Measurements from ENCODE around the gene OR5AU1.
A peak's percentile ranks its signal among the peaks of the same experiment; 100 is the strongest.

Gene OR5AU1

GRCh38 chr14:21108791-21109190 is 47.1 kb downstream of the OR5AU1 start:
- H3K79me2 ChIP-seq, result no peaks in the 10 kb centered on the region
- no peaks in the 10 kb centered on the region for H3K27me3 ChIP-seq (ENCODE audit: control insufficient read depth, insufficient read depth, low read length)
- H2AFZ ChIP-seq, result peak overlapping the region; percentile 63
- no peaks in the 10 kb centered on the region for H3K9me3 ChIP-seq (ENCODE audit: control insufficient read depth, low read length)
- no peaks in the 10 kb centered on the region for H3K36me3 ChIP-seq (ENCODE audit: control insufficient read depth, insufficient read depth, low read length)
- no peak for TF ChIP-seq CTCF (IDR thresholded peaks at IDR 0.05)
- H3K4me1 ChIP-seq, result peaks cover 39% of the 10 kb centered on the region
- peak overlapping the region; percentile 72 for H3K27ac ChIP-seq
- H3K4me2 ChIP-seq (ENCODE audit: low read length), result no peak overlapping the region
- H3K4me3 ChIP-seq (ENCODE audit: low read depth, low read length), result no peak overlapping the region
- no peak overlapping the region for H3K9ac ChIP-seq

- H3K27me3 ChIP-seq (ENCODE audit: control insufficient read depth, insufficient read depth, low read length), result no peaks in the 10 kb centered on the region
- peaks cover 48% of the 10 kb centered on the region for H3K4me1 ChIP-seq
- H2AFZ ChIP-seq, result peak overlapping the region; percentile 80
- no peaks in the 10 kb centered on the region for H3K36me3 ChIP-seq (ENCODE audit: control insufficient read depth, insufficient read depth, low read length)
- H3K4me3 ChIP-seq (ENCODE audit: low read depth, low read length), result no peak overlapping the region
- H3K9ac ChIP-seq, result no peak overlapping the region
- no peaks in the 10 kb centered on the region for H3K9me3 ChIP-seq (ENCODE audit: control insufficient read depth, low read length)
- TF ChIP-seq CTCF (IDR thresholded peaks at IDR 0.05), result no peak
- peak overlapping the region; percentile 97 for H3K27ac ChIP-seq
- peak overlapping the region; percentile 66 for H3K4me2 ChIP-seq (ENCODE audit: low read length)
- H3K79me2 ChIP-seq, result peaks cover under 1% of the 10 kb centered on the region
These were observed 48.5 kb downstream of the OR5AU1 start for GRCh38 chr14:21107283-21107800.

GRCh38 chr14:21106498-21107282 is 49.2 kb downstream of the OR5AU1 start:
- no peaks in the 10 kb centered on the region for H3K36me3 ChIP-seq (ENCODE audit: control insufficient read depth, insufficient read depth, low read length)
- H3K4me1 ChIP-seq, result peaks cover 55% of the 10 kb centered on the region
- peak overlapping the region; percentile 80 for H2AFZ ChIP-seq
- no peaks in the 10 kb centered on the region for H3K9me3 ChIP-seq (ENCODE audit: control insufficient read depth, low read length)
- H3K4me2 ChIP-seq (ENCODE audit: low read length), result peak overlapping the region; percentile 66
- H3K79me2 ChIP-seq, result peaks cover 7% of the 10 kb centered on the region
- peak overlapping the region; percentile 97 for H3K27ac ChIP-seq
- TF ChIP-seq CTCF (IDR thresholded peaks at IDR 0.05), result peak; percentile 92
- no peak overlapping the region for H3K9ac ChIP-seq
- no peaks in the 10 kb centered on the region for H3K27me3 ChIP-seq (ENCODE audit: control insufficient read depth, insufficient read depth, low read length)
- H3K4me3 ChIP-seq (ENCODE audit: low read depth, low read length), result no peak overlapping the region

GRCh38 chr14:21106176-21106497 is 49.7 kb downstream of the OR5AU1 start:
- no peaks in the 10 kb centered on the region for H3K36me3 ChIP-seq (ENCODE audit: control insufficient read depth, insufficient read depth, low read length)
- no peaks in the 10 kb centered on the region for H3K27me3 ChIP-seq (ENCODE audit: control insufficient read depth, insufficient read depth, low read length)
- no peak overlapping the region for H3K4me3 ChIP-seq (ENCODE audit: low read depth, low read length)
- peak overlapping the region; percentile 66 for H3K4me2 ChIP-seq (ENCODE audit: low read length)
- no peak overlapping the region for H3K9ac ChIP-seq
- H3K4me1 ChIP-seq, result peaks cover 55% of the 10 kb centered on the region
- H3K79me2 ChIP-seq, result peaks cover 13% of the 10 kb centered on the region
- no peaks in the 10 kb centered on the region for H3K9me3 ChIP-seq (ENCODE audit: control insufficient read depth, low read length)
- H2AFZ ChIP-seq, result peak overlapping the region; percentile 80
- peak overlapping the region; percentile 97 for H3K27ac ChIP-seq
- no peak for TF ChIP-seq CTCF (IDR thresholded peaks at IDR 0.05)

- peaks cover 53% of the 10 kb centered on the region for H3K4me1 ChIP-seq
- H3K4me2 ChIP-seq (ENCODE audit: low read length), result no peak overlapping the region
- H3K36me3 ChIP-seq (ENCODE audit: control insufficient read depth, insufficient read depth, low read length), result no peaks in the 10 kb centered on the region
- H3K27me3 ChIP-seq (ENCODE audit: control insufficient read depth, insufficient read depth, low read length), result no peaks in the 10 kb centered on the region
- no peak overlapping the region for H3K4me3 ChIP-seq (ENCODE audit: low read depth, low read length)
- H2AFZ ChIP-seq, result no peak overlapping the region
- H3K9me3 ChIP-seq (ENCODE audit: control insufficient read depth, low read length), result no peaks in the 10 kb centered on the region
- H3K27ac ChIP-seq, result peak overlapping the region; percentile 97
- no peak for TF ChIP-seq CTCF (IDR thresholded peaks at IDR 0.05)
- H3K79me2 ChIP-seq, result peaks cover 21% of the 10 kb centered on the region
- no peak overlapping the region for H3K9ac ChIP-seq
These were observed 50.8 kb downstream of the OR5AU1 start for GRCh38 chr14:21105095-21105494.

All from parathyroid adenoma (tissue), 2 donors.